NT2/D1 (cell line): ENCODE measurements around the gene TMEM151A.

Experiments used
- SUZ12 ChIP-seq: IDR thresholded peaks from 2 replicates; pipeline ENCODE4 v1.6.1; 2011; ENCODE audit not compliant: insufficient read length, insufficient read depth; ENCODE audit errors: extremely low read depth
- YY1 ChIP-seq: IDR thresholded peaks from 2 replicates; pipeline ENCODE4 v1.6.1; 2011; ENCODE audit not compliant: insufficient read length, insufficient read depth

GRCh38 chr11:66333220-66333877 is 41.7 kb downstream of the TMEM151A start:
- TF ChIP-seq YY1, result no peak
- no peak for TF ChIP-seq SUZ12
